Measurements from ENCODE around the gene BCAS1.

Gene BCAS1

GRCh38 chr20:53940907-53941545 lies 129.4 kb downstream of the BCAS1 start:
- no peak for TF ChIP-seq ZNF70 (CRISPR knock-in tag; IDR thresholded peaks at IDR 0.05)
- TF ChIP-seq, protein P1, sequence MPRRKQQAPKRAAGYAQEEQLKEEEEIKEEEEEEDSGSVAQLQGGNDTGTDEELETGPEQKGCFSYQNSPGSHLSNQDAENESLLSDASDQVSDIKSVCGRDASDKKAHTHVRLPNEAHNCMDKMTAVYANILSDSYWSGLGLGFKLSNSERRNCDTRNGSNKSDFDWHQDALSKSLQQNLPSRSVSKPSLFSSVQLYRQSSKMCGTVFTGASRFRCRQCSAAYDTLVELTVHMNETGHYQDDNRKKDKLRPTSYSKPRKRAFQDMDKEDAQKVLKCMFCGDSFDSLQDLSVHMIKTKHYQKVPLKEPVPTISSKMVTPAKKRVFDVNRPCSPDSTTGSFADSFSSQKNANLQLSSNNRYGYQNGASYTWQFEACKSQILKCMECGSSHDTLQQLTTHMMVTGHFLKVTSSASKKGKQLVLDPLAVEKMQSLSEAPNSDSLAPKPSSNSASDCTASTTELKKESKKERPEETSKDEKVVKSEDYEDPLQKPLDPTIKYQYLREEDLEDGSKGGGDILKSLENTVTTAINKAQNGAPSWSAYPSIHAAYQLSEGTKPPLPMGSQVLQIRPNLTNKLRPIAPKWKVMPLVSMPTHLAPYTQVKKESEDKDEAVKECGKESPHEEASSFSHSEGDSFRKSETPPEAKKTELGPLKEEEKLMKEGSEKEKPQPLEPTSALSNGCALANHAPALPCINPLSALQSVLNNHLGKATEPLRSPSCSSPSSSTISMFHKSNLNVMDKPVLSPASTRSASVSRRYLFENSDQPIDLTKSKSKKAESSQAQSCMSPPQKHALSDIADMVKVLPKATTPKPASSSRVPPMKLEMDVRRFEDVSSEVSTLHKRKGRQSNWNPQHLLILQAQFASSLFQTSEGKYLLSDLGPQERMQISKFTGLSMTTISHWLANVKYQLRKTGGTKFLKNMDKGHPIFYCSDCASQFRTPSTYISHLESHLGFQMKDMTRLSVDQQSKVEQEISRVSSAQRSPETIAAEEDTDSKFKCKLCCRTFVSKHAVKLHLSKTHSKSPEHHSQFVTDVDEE (CRISPR knock-in tag; IDR thresholded peaks at IDR 0.05) = no peak
- TF ChIP-seq, protein P2, sequence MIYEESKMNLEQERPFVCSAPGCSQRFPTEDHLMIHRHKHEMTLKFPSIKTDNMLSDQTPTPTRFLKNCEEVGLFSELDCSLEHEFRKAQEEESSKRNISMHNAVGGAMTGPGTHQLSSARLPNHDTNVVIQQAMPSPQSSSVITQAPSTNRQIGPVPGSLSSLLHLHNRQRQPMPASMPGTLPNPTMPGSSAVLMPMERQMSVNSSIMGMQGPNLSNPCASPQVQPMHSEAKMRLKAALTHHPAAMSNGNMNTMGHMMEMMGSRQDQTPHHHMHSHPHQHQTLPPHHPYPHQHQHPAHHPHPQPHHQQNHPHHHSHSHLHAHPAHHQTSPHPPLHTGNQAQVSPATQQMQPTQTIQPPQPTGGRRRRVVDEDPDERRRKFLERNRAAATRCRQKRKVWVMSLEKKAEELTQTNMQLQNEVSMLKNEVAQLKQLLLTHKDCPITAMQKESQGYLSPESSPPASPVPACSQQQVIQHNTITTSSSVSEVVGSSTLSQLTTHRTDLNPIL (CRISPR knock-in tag; IDR thresholded peaks at IDR 0.05; ENCODE audit: low read depth) = no peak
- ATAC-seq = peak; percentile 55

DNA sequence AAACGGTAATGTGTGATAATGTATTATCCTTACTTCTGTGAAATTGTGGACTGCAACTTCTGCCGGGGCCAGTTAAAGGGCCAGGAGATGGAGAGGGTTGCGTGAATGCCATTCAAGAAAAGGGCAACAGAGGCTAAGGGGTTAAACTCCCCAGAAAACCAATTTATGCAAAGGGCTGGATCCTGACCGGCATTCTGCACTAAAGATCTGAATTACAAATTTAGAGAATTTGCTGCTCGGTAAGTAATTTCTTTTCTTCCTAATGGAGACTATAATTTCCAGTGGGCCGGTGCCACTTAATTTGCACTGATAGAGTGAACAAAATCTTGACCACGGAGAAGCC lies 130.1 kb downstream of the BCAS1 start:
- no peak for ATAC-seq
- TF ChIP-seq GLIS3 (CRISPR knock-in tag; IDR thresholded peaks at IDR 0.05) = no peak
- TF ChIP-seq ESRRG (CRISPR knock-in tag; IDR thresholded peaks at IDR 0.05) = no peak
- no peak for TF ChIP-seq ZNF8 (CRISPR knock-in tag; IDR thresholded peaks at IDR 0.05)
- TF ChIP-seq, protein P3, sequence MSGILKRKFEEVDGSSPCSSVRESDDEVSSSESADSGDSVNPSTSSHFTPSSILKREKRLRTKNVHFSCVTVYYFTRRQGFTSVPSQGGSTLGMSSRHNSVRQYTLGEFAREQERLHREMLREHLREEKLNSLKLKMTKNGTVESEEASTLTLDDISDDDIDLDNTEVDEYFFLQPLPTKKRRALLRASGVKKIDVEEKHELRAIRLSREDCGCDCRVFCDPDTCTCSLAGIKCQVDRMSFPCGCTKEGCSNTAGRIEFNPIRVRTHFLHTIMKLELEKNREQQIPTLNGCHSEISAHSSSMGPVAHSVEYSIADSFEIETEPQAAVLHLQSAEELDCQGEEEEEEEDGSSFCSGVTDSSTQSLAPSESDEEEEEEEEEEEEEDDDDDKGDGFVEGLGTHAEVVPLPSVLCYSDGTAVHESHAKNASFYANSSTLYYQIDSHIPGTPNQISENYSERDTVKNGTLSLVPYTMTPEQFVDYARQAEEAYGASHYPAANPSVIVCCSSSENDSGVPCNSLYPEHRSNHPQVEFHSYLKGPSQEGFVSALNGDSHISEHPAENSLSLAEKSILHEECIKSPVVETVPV (CRISPR knock-in tag; IDR thresholded peaks at IDR 0.05) = no peak
- TF ChIP-seq SNAI2 (CRISPR knock-in tag; IDR thresholded peaks at IDR 0.05) = no peak
- no peak for TF ChIP-seq PPARA (CRISPR knock-in tag; IDR thresholded peaks at IDR 0.05; ENCODE audit: borderline replicate concordance)
- no peak for TF ChIP-seq PATZ1 (CRISPR knock-in tag; IDR thresholded peaks at IDR 0.05; ENCODE audit: borderline replicate concordance)
- no peak for TF ChIP-seq RARB (CRISPR knock-in tag; IDR thresholded peaks at IDR 0.05)
- no peak for TF ChIP-seq ARNTL (CRISPR knock-in tag; IDR thresholded peaks at IDR 0.05; ENCODE audit: borderline replicate concordance, low read depth)
- TF ChIP-seq OSR1 (CRISPR knock-in tag; IDR thresholded peaks at IDR 0.05) = no peak
- TF ChIP-seq CSDC2 (CRISPR knock-in tag; IDR thresholded peaks at IDR 0.05) = no peak
- TF ChIP-seq TOX (CRISPR knock-in tag; IDR thresholded peaks at IDR 0.05; ENCODE audit: borderline replicate concordance) = no peak
- no peak for TF ChIP-seq TCF4 (CRISPR knock-in tag; IDR thresholded peaks at IDR 0.05; ENCODE audit: borderline replicate concordance)
- no peak for TF ChIP-seq POU6F1 (CRISPR knock-in tag; IDR thresholded peaks at IDR 0.05; ENCODE audit: borderline replicate concordance, low read depth)
- no peak for TF ChIP-seq ZFP3 (CRISPR knock-in tag; IDR thresholded peaks at IDR 0.05)
- no peak for TF ChIP-seq ISL1 (CRISPR knock-in tag; IDR thresholded peaks at IDR 0.05)
- TF ChIP-seq, protein P2 (CRISPR knock-in tag; IDR thresholded peaks at IDR 0.05; ENCODE audit: low read depth) = no peak
- TF ChIP-seq ZFP30 (CRISPR knock-in tag; IDR thresholded peaks at IDR 0.05) = no peak
